GM18520 (cell line): Measurements from ENCODE around the gene RTN4RL1.

Source experiments
- ATAC-seq: cut with Tn5 transposase; IDR thresholded peaks from one replicate; pipeline ENCODE4 v1.9.1; 2021; ENCODE audit not compliant: unreplicated experiment

The RTN4RL1 gene

DNA sequence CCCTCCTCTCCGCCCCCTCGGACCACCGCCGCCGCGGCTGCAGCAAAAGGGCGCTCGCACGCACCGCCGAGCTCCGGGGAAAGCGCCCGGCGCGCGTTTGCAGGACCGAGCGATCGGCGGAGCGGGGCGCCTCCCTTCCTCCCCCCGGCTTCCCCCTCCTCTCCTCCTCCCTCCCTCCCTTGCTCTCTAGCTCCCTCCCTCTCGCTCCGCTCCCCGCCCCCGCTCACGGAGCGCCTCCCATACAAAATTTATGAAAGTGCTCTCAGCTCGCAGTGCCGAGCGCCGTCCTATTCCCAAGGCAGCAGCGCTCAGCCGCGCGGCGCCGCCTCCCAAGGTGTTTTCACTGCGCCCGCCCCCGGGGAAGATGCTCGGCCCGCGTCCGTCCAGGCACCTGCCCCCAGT lies at the start of gene RTN4RL1:
TSS of gene RTN4RL1 (minus strand) at position 115 of the 402 bp plus-strand sequence. CDS start 469 bp downstream, outside the sequence.
- ATAC-seq: no peak

- no peak for ATAC-seq
These were observed 49.8 kb upstream of the RTN4RL1 start for GRCh38 chr17:2074919-2075318.

DNA sequence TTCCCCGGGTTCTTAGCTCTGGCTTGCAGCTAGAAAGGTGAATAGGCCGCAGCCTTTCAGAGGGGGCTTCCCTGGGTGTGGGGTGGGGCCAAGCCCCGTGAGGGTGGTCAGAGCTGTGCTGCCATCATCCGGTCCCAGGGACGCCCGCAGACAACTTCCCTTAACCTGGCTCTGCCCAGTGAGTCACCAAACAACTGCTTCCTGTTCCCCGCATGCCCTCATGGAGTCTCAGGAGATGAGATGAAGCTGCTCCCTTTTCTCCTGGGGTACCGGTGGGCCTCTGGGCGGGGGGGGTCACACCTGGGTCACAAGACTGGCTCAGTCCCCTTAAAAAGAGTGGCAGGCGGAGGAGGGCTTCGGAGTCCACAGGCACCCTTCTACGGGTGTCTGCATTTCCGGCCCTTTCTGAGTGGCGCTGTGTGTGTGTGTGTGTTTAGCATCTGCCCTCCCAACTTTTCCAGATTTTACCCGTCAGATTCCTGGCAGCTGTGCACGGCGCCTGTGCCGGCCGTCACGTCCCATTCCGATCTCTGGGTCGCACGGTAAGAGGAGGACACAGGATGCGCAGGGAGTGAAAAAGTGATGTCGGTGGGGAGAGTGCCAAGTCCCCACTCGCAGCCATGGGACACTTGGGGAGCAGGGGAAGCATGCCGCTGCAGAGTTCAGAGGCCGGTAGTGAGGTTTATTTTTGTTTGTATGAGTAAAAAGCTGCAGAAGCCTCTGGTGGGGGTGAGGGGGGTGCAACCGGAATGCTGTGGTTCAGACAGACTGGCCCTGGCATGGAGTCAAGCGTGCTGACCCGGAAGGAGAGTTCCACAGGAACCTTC lies 46.5 kb upstream of the RTN4RL1 start:
- no peak for ATAC-seq

DNA sequence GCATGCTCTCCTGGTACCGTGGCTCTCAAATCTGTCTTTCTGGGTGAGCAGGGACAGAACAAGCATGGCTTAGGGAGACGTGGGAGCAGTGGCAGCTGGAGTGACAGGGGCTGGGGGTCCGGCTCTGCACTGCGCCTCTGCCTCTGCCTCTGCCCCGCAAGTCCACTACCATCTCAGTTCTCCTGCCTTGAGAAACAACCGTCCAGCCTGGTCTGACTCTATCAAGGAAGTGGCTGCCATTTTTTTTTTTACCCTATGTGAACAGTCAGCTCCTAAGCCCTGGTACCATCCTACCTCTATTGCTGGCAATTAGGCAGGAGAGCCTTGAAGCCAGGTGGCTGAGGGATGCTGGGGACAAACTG lies 45.9 kb upstream of the RTN4RL1 start:
- no peak for ATAC-seq

DNA sequence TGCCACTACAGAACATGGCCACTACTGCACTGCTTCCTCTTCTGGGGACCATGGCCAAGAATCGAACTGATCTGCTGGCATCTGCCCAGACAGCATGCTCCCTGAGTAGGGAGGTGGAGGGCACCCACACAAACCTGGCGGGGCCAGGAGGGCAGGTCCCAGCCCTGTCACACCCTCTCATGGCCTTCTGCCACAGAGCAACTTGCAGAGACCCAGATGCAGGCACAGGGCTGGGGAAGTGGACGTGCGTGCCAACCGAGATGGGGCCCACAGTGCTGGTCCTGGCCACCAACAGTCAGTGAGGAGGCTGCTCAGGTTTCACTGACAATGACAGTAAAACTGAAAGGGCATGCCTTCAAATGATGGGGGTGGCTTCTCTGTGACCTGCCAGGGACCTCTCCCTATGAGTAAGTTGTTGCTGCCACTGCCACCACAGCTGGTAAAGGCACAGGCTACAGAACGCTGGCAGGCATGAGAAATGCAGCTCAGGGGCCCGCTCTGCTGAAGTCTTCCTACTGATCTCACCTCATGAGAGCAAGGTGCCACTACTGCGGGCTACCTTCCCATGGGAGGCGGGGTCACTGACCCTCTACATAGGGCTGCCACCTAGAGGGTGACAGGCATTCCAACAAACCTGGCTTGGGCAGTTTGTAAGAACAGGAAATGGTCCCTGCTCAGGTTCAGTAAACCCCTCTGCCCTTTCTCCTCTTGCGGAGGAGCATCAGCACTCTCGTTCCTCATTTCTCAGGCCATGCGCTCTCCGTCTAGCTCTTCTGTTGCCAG lies 45.3 kb upstream of the RTN4RL1 start:
- ATAC-seq: peak; percentile 64

- ATAC-seq: no peak
These were observed 43.5 kb upstream of the RTN4RL1 start for GRCh38 chr17:2068519-2069051.

DNA sequence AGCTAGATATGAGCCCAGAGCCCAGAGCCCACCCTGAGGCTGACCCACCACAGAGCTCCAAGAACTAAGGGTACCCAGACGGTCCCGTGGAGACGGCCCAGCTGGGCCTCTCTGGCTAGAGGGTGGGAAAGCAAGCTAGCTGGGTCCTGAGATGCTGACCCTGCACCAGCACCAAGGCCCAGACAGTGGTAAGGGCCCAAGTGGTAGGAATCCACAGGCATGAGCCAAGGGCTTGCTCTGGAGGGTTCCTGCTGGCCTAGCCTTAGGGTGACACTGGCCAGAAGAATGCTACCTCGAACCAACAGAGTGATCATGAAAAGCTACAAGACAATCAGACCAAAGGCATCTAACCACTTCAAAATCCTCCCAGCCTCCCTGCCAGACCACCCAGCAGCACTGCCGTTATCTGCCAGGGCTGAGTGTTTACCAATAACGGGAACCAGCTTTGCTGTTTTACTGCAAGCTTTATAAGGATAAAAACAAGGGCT lies 42.9 kb upstream of the RTN4RL1 start:
- ATAC-seq: no peak

- ATAC-seq: no peak
These were observed 42.5 kb upstream of the RTN4RL1 start for GRCh38 chr17:2067608-2068024.

GRCh38 chr17:2067048-2067561 lies 42.0 kb upstream of the RTN4RL1 start:
- no peak for ATAC-seq

DNA sequence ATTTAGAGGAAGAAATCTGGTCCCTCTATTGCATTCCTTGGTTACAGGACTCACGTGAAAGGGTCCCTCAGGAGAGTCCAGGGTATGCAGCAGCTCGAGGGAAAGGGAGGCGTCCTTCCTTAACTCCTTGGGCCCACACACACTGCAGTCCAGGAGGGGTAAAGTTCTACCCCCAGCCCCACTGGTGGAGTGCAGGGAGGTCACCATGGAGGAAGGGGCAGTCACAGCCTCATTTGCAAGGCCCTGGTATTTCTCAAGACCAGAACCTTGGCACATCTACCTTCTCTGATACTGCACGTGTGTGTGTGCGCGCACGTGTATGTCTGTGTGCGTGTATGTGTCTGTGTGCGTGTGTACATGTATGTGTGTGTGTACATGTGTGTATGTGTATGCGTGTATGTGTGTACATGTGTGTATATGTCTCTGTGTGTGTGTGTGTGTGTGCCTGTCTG lies 40.8 kb upstream of the RTN4RL1 start:
- no peak for ATAC-seq

- ATAC-seq: no peak
These were observed 40.0 kb upstream of the RTN4RL1 start for GRCh38 chr17:2064980-2065785.

GRCh38 chr17:2064520-2064971 lies 39.4 kb upstream of the RTN4RL1 start:
- ATAC-seq: no peak

DNA sequence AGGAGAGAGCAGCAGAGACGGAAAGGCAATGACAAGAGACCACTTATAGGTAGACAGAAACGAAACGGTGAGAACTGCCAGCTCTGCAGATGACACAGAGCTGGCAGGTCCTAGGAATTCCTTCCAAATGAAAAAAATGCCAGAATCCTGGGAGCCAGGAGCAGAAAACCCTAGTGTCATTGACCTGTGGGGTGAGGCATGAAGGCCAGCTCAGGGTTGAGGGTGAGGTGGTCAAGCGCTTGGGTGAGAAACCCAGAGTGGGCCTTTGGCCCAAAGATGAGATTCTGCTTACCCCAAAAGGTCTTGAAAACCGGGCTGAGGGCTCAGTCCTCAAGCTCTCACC lies 39.0 kb upstream of the RTN4RL1 start:
- ATAC-seq: no peak

DNA sequence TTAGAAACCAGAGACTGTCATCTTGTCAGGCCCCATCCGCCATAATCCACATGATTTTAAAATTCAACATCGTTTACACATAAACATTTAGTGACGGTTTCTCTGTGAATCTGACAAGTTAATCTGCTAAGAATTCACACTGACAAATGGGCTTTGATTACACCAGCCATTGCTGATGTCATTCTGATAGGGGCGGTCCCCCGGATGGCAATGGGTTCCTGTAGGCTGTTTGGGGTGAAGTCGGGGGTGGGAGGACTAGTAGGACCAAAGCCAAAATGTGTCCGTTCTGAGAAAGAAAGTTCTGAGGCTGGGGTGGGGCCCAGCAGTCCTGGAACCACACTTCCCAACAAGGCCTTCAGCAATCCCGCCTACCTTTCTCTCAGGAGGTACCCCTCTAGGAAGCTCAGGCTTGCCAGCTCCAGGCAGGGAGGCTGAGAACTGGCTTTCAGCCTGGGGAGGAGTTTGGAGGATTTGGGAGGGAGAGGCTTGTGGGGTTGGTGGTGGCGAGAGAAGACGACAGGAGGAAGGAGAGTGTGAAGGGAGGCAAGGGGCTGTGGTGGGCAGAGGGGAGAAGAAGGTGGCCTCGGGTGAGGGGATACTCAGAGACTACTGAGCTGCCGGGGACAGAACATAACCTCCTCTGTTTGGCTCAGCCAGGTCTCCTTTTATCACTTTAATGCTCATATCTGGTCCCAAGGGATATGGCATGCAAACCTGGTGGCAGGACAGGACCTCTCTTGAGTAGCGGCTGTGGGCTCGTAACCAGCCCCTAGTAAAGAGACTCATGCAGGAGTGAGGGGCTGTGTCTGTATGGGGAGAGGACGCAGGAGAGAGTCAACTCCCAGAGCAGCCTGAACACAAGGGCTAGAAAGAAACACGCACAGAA lies 38.4 kb upstream of the RTN4RL1 start:
- no peak for ATAC-seq

DNA sequence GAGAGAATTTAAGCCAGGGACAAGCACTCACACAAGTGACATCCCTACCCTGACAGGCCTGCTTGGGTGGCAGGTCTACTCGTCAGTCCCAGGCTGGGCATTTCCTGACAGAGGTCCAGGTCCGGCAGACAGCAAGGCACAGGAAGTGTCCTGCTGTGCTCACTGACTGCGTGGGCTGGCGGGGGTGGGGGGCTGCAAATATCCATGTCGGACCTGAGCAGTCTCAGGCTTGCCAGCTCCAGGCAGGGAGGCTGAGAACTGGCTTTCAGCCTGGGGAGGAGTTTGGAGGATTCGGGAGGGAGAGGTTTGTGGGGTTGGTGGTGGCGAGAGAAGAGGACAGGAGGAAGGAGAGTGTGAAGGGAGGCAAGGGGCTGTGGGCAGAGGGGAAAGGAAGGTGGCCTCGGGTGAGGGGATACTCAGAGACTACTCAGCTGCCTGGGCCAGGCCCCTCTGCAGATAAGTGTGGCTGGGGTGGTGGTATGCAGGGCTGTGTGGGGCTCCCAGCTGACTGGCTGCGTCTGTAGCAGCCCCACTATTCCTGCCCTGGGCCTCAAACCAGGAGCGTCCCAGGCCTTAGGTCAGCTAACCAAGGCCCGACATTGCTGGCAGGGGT lies 37.5 kb upstream of the RTN4RL1 start:
- no peak for ATAC-seq

DNA sequence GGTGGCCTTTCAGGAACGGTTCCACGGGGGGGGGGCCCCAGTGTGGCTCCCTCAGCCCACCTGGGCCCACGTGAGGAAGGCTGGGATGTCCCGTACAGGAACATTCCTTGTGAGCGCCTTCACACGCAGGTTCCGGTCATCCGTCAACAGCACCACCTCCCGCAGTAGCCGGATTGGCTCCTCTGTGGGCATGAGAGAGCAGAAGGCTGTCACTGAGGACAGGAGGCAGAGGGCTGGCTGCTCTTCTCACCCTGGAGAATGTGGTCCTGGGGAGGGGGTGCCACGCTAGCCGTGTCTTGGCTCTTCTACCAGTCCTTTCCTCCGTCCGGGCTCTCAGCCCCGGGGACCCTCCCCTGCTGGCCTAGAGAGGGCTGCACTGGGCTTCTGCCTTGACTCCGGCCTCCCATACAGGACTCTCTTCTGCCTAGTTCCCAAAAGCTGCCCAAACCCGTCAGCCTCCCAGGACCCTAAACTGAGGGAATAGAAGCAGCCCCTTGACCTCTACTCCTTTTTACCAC lies 36.4 kb upstream of the RTN4RL1 start:
- ATAC-seq: no peak

DNA sequence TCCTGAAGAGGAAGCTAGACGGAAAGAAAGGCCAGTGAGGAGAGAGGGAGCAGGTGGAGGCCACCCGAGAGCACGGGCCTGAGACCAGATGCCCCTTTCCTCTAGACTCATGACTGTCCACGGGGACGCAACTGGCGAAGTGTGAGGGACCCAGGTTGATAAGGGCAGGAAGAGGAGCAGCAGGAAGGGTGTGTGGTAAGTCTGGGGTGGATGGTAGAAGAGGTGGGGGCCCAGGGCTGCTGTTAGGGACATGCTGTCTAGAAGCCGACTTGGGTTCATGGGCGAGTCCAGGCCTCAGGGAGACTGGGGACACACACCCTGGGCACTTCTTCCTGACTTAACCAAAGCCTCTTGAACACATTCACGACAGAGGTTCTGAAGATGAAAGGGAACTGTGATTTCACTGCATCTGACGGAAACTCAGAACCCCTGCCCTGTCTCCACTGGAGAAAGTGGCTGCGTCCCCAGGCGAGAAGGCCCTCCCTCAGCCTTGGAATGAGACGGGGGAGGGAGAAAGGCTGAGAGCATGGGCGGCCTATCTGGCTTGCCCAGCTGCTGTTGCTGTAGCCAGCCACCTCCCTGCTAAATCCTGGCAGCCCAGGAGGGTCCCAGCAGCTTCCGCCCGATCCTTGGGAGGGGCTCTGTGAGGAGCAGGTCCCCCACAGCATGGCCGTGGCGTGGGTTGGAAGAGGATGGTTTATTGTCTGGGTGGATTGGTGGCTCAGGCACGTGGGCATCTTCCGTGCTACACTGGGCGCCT lies 35.7 kb upstream of the RTN4RL1 start:
- no peak for ATAC-seq

- no peak for ATAC-seq
These were observed 35.2 kb upstream of the RTN4RL1 start for GRCh38 chr17:2060385-2060658.
